GM06990 (cell line): ENCODE results near the gene PRR5L.

ENCODE experiments used
- DNase-seq: peaks from one replicate; pipeline ENCODE4 v3.0.0-alpha.2; 2011; ENCODE audit not compliant: insufficient read length; ENCODE audit errors: extremely low read depth
- H3K27me3 ChIP-seq: replicated peaks from 2 replicates; pipeline ENCODE4 v1.6.0; 2011; ENCODE audit warnings: low read length; ENCODE audit not compliant: control insufficient read depth, insufficient read depth
- H3K36me3 ChIP-seq: 2 replicates; pipeline ENCODE4 v1.5.1; 2011; ENCODE audit warnings: low read length; ENCODE audit not compliant: control insufficient read depth, insufficient read depth
- H3K4me3 ChIP-seq: replicated peaks from 2 replicates; pipeline ENCODE4 v1.5.1; 2011; ENCODE audit warnings: low read depth, mild to moderate bottlenecking, control low read depth, low read length
- TF ChIP-seq, protein P1 (sequence below): IDR thresholded peaks from 2 replicates; pipeline ENCODE4 v1.5.1; 2011; ENCODE audit warnings: low read length, control low read depth, mild to moderate bottlenecking, inconsistent platforms; ENCODE audit not compliant: insufficient read depth, poor library complexity, severe bottlenecking

PRR5L gene

DNA sequence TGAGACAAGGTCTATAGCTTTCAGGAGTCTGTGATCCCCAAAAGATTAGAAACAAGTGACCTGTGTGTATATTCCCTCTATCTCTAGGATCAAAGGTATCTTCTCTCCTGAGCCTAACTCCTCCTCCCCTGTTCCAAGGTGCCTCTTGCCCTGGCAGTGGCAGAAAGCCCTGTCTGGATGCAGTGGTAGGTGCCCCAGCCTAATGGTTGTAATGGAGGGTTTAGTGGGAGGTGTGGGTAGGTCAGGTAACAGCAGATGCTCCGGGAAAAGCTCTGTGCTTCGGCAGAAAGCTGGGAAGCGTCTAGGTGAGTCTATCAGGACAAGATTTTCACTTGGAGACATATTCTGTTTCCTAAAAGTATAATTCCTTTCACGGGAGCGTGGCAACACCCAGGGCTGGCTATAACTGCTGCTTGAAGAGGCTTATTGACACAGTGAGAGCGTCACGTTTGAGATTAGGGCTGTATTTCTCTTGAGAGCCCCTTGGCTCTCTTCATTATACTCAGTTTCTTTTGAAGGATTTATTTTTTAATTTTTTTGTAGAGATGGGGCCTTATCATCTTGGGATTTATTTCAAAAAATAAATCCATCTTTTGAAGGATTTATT is 49.5 kb downstream of the PRR5L start:
- H3K36me3 ChIP-seq: no peaks in the 10 kb centered on the region
- no peak overlapping the region for H3K4me3 ChIP-seq
- TF ChIP-seq, protein P1, sequence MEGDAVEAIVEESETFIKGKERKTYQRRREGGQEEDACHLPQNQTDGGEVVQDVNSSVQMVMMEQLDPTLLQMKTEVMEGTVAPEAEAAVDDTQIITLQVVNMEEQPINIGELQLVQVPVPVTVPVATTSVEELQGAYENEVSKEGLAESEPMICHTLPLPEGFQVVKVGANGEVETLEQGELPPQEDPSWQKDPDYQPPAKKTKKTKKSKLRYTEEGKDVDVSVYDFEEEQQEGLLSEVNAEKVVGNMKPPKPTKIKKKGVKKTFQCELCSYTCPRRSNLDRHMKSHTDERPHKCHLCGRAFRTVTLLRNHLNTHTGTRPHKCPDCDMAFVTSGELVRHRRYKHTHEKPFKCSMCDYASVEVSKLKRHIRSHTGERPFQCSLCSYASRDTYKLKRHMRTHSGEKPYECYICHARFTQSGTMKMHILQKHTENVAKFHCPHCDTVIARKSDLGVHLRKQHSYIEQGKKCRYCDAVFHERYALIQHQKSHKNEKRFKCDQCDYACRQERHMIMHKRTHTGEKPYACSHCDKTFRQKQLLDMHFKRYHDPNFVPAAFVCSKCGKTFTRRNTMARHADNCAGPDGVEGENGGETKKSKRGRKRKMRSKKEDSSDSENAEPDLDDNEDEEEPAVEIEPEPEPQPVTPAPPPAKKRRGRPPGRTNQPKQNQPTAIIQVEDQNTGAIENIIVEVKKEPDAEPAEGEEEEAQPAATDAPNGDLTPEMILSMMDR: no peak
- no peak for DNase-seq
- H3K27me3 ChIP-seq: peaks cover 1% of the 10 kb centered on the region; the same call in 1 of the 2 replicates

- Histone ChIP-seq H3K27me3 (peaks cover 1% of the 10 kb centered on the region; the same call in 1 of the 2 replicates), H3K4me3 (no peak overlapping the region), H3K36me3 (no peaks in the 10 kb centered on the region)
- TF ChIP-seq, protein P1: no peak
- no peak for DNase-seq
Observed at GRCh38 chr11:36346562-36347383, 50.7 kb downstream of the PRR5L start.

DNA sequence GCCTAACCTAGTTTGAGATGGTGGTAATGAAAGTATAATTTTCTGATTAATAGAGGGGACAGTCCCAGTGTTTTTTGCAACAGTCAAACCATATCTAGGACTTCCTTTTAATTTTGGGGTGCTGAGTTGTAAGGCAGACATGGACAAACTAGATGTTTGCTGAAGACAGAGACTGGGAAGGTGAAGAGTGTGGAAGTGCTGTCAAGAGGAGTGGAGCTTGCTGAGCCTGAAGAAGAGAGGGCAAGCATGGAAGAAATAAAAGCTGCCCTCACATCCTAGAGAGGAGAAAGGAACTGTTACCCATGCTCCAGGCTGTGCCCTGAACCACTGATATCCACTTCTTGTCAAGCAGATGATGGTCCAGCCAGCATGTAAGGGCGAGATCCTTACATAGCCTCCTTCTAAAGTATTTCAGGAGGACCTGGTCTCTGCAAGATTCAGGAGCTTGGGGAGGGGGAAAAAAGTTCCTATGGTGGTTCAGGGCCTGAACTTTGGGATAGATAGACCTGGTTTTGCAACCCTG is 51.4 kb downstream of the PRR5L start:
- TF ChIP-seq, protein P1: no peak
- Histone ChIP-seq H3K36me3 (no peaks in the 10 kb centered on the region), H3K4me3 (no peak overlapping the region)

DNA sequence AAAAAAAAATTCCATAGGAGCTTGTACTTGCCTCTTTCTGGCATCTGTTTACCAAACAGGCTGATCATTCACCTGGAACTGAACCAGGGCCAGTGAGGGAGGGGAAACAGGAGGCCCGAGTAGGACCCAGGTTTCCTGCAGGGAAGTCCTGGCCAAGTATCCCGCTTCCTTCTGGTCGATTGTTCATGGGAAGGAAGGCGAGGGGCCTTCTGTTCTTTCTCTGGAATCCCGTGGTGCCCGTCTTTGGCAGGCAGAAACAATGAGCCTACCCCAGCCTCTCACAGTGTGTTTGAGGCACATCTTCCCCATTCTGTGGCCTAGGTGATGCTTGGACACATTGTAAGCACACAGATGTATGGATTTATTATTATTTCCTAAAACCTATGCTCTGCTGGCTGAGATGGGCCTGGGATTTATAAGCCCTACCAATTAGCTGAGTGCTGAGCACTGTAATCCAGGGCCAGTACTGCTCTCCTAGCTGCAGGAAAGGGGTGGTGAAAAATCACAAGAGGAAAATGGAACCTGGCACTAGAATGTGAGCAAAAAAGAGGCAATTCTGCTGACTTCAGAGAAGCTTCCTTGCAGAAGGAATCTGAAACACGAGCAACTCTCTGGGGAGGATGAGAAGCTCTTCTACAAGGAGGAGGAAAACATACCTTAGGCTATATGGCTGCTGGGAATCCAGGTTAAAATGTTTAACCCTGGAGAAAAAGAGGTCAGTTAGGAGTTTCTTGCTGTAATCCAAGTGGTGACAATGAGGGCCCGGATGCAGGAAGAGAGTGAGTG is 53.5 kb downstream of the PRR5L start:
- Histone ChIP-seq H3K36me3 (no peaks in the 10 kb centered on the region), H3K27me3 (peaks cover 1% of the 10 kb centered on the region; the same call in 1 of the 2 replicates), H3K4me3 (no peak overlapping the region)
- DNase-seq: no peak
- TF ChIP-seq, protein P1: no peak

More for the DNA sequence above, 51.4 kb downstream of the PRR5L start:
- H3K27me3 ChIP-seq: peaks cover 1% of the 10 kb centered on the region; the same call in 1 of the 2 replicates
- no peak for DNase-seq

- no peak for DNase-seq
- H3K27me3 ChIP-seq: no peaks in the 10 kb centered on the region; the same call in 1 of the 2 replicates
- no peaks in the 10 kb centered on the region for H3K36me3 ChIP-seq
- TF ChIP-seq, protein P1: no peak
- H3K4me3 ChIP-seq: no peak overlapping the region
Observed at GRCh38 chr11:36350137-36350513, 54.0 kb downstream of the PRR5L start.
